Muscle of arm (tissue), 12 donors: ENCODE results near the gene PSMF1. TPM values are rescaled to one million over a fixed set of nuclear protein-coding genes. Genes with fewer than 3 reads are reported as not detected.
"Not testable (repeated sequence)": the region's sequence is repeated elsewhere in the genome, so short reads cannot be mapped to it uniquely, and the experiment has no call there.

Experiments
- DNase-seq: peaks from one replicate; pipeline ENCODE4 v3.0.0-alpha.2; 2013
- polyA plus RNA-seq, 12 donors: library from polyadenylated mRNA; unstranded; fragments of 120-200 nt; gene quantifications; one replicate each; pipeline ENCODE4 v1.2.1, GENCODE V29; 2013; ENCODE audit not compliant: insufficient read length in 12 of 12

The PSMF1 gene
- polyA plus RNA-seq, 12 donors, result 79.8 to 144 (median 96.1) TPM; not detected in 1

- DNase-seq, result no peak
Measured at GRCh38 chr20:1119128-1119505, 715 bp downstream of the PSMF1 start.

GRCh38 chr20:1119524-1119923 is 1.1 kb downstream of the PSMF1 start:
- no peak for DNase-seq

GRCh38 chr20:1121429-1121828 is 3.0 kb downstream of the PSMF1 start:
- DNase-seq, result no peak

- no peak for DNase-seq
Measured at GRCh38 chr20:1122388-1123315, 4.2 kb downstream of the PSMF1 start.

- DNase-seq, result no peak
Measured at GRCh38 chr20:1123666-1124065, 5.3 kb downstream of the PSMF1 start.

GRCh38 chr20:1124421-1124820 is 6.0 kb downstream of the PSMF1 start:
- no peak for DNase-seq

- no peak for DNase-seq
Measured at GRCh38 chr20:1125277-1125676, 6.9 kb downstream of the PSMF1 start.

- no peak for DNase-seq
Measured at GRCh38 chr20:1127840-1128239, 9.4 kb downstream of the PSMF1 start.

GRCh38 chr20:1130058-1130694 is 11.8 kb downstream of the PSMF1 start:
- no peak for DNase-seq

GRCh38 chr20:1130847-1131246 is 12.4 kb downstream of the PSMF1 start:
- no peak for DNase-seq

GRCh38 chr20:1131354-1131753 is 13.0 kb downstream of the PSMF1 start:
- no peak for DNase-seq

GRCh38 chr20:1134355-1134754 is 16.0 kb downstream of the PSMF1 start:
- no peak for DNase-seq

- DNase-seq, result no peak
Measured at GRCh38 chr20:1134836-1135235, 16.4 kb downstream of the PSMF1 start.

- no peak for DNase-seq
Measured at GRCh38 chr20:1137236-1137635, 18.8 kb downstream of the PSMF1 start.

- DNase-seq, result no peak
Measured at GRCh38 chr20:1144401-1145172, 26.2 kb downstream of the PSMF1 start.

GRCh38 chr20:1146957-1147356 is 28.6 kb downstream of the PSMF1 start:
- no peak for DNase-seq

- not testable (repeated sequence) for DNase-seq
Measured at GRCh38 chr20:1149812-1150211, 31.4 kb downstream of the PSMF1 start.

- no peak for DNase-seq
Measured at GRCh38 chr20:1150218-1150617, 31.8 kb downstream of the PSMF1 start.

- DNase-seq, result no peak
Measured at GRCh38 chr20:1150968-1151367, 32.6 kb downstream of the PSMF1 start.

- no peak for DNase-seq
Measured at GRCh38 chr20:1154226-1154625, 35.8 kb downstream of the PSMF1 start.

GRCh38 chr20:1154691-1155090 is 36.3 kb downstream of the PSMF1 start:
- DNase-seq, result no peak

GRCh38 chr20:1155342-1155741 is 36.9 kb downstream of the PSMF1 start:
- DNase-seq, result no peak

- DNase-seq, result no peak
Measured at GRCh38 chr20:1160496-1160895, 42.1 kb downstream of the PSMF1 start.
